Renal pelvis (tissue), 1 donor: ENCODE data around the gene SORL1-AS1.

Experiments
- DNase-seq: peaks from one replicate; pipeline ENCODE4 v3.0.0-alpha.2; 2013

Gene SORL1-AS1

DNA sequence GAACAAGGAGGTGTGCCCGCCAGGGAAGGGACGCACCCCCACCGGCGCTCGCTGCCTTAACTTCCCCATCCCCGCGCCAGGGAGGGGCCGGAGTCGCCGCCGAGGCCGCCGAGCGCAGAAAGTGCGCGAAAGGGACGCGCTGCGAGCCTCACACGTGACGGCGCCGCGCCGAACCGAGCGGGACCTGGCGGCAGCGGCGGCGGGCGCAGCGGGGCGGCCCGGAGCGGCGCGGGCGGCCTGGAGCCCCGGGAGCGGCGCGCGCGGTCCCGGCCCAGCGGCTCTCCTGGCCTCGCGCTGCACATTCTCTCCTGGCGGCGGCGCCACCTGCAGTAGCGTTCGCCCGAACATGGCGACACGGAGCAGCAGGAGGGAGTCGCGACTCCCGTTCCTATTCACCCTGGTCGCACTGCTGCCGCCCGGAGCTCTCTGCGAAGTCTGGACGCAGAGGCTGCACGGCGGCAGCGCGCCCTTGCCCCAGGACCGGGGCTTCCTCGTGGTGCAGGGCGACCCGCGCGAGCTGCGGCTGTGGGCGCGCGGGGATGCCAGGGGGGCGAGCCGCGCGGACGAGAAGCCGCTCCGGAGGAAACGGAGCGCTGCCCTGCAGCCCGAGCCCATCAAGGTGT, 670 bp downstream of the SORL1-AS1 start, which contains the start of gene SORL1:
SORL1 (plus strand) TSS at position 329 of the 623 bp plus-strand sequence; CDS start at position 347, 18 bp downstream.
- peak; percentile 81 for DNase-seq

DNA sequence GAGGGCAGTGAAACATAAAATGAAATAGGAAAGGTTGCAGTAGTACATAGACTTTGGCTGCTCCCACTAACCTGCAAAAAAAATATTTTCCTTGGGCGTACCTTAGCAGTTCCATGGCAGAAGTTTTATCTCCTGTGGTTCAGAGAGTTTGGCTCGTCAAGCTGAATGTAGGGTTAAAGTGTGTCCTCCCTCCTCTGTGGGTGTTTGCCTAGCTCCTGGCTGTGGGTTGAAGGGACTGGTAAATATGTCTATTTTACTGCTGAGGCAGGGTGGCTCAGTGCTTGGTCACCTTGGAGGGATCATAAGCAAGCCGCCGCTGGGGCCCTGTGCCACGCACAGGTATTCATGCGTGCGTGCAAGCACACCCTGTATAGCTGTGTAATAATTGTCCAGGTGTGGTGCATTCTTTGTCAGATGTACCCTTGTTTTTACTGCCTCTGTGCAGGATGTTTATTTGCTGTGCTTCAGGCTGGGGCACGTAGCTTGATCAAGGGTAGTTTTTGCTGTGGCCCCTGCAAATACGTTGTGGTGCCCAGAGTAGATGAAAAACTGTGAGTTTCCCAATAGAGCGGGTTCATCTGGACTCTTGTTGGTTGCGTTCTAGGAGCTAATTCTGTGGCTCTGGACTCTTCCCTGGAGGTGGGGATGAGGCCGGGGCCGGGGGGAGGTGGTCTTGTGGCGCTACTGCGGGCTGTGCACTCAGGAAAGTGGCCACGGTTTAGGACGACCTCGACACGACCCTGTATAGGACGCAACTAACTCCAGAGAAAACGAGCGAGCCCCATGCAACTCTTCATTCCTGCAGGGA, 1.4 kb downstream of the SORL1-AS1 start:
- no peak for DNase-seq

DNA sequence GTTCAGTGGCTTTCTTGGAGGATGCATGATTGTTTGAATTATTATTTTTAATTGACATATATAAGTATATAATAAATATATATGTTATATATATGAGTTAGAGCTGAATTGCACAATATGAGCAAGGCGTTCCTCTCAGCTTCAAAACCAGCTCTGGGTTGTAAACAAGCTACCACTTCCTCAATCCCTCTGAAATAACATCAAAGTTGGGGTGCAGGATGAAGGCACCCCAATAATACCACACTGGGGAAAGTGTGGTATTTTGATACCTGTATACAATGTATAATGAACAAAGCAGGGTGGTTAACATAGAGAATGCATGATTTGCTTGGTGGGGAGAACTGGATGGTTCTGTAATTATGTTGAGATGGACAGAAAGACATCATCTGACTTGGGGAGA, 2.4 kb downstream of the SORL1-AS1 start:
- DNase-seq: no peak

DNA sequence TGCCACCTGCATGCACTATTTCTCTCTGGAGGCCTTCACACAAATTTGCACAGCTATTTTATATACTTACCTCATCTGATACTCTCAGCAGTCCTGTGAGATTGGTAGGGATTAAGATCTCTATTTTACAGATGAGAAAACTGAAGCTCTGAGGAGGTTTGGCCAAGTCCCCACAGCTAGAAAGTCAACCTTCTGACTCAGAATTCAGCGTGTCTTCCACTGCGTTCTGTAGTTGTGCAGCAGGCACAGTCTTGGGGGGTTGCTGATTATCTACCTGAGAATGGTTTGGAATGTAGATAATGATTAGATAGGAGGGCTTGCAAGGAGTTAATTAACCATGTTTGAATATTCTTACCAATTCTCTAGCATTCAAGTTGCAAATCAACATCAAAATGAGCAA, 3.1 kb downstream of the SORL1-AS1 start:
- no peak for DNase-seq

DNA sequence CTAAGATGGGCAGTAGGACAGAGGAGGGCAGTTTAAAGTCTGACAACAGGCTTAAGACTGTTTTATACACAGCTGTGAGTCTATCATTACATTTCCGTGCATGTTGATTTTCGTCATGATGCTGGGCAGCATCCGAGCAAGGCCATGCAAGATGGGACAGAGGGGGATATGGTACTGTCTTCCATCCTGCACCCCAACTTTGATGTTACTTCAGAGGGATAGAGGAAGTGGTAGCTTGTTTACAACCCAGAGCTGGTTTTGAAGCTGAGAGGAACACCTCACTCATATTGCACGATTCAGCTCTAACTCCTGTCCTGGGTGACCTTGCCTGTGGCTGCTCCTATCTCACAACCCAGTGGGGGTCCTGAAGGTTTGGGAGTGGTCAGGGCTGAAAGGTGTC, 3.6 kb downstream of the SORL1-AS1 start:
- no peak for DNase-seq

DNA sequence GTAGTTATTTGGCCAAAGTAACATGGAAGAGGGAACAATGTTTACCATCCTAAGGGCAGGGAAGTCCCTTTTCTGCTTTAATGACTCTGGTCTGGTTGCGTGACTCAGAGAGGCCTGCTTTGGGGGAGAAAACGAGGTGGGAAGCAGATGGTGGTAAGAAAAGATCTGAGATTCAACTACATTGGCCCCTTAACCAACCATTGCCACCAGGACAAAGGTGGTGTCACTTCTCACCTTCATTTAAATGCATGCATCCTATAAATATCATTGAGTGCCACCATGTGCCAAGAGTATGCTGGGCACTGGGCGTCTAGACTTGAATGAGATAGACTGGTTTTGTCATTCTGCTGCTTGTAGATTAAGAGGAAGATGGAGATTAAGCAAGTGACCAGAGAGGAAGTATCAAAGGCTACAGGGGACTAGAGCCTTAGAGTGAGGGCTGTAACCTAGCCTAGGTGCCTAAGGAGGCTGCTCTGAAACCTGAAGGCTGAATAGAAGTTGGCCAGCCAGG, 4.3 kb downstream of the SORL1-AS1 start:
- DNase-seq: no peak

DNA sequence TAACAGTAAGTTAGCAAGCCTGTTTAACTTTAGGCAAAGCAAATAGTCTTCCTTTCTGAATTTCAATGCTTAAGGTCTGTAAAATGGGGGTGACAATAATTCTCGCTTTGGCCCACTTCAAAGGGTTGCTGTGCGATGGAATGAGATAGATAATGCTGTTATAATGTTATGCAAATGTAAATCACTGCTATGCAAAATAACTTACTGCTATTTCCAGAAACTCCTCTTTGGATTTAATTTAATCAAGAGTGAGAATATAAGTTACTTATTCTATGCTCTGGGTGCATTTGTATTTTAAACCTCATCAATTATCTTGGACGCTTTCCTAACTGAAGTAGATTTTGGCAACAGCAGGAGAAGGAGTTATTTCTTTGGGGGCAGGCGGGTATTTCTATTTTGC, 4.8 kb downstream of the SORL1-AS1 start:
- no peak for DNase-seq

DNA sequence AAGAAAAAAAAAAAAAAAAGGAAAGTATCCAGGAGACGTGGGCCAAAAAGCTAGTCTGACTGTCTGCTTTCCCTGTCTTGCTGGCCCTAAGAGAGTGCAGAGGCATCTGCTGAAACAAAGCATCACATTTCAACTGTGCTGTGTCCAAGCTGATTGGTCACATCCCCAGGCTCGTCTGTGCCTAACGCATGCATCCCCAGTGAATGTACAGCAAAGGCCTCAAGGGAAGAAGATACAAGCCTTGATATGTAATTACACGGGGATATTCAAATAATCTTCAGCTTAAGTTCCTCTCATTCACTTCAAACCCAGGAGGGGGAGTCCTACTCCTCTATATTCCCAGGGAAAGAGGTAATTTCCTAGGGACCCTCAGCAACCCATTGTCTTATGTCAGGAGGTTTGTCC, 6.0 kb downstream of the SORL1-AS1 start:
- no peak for DNase-seq

DNA sequence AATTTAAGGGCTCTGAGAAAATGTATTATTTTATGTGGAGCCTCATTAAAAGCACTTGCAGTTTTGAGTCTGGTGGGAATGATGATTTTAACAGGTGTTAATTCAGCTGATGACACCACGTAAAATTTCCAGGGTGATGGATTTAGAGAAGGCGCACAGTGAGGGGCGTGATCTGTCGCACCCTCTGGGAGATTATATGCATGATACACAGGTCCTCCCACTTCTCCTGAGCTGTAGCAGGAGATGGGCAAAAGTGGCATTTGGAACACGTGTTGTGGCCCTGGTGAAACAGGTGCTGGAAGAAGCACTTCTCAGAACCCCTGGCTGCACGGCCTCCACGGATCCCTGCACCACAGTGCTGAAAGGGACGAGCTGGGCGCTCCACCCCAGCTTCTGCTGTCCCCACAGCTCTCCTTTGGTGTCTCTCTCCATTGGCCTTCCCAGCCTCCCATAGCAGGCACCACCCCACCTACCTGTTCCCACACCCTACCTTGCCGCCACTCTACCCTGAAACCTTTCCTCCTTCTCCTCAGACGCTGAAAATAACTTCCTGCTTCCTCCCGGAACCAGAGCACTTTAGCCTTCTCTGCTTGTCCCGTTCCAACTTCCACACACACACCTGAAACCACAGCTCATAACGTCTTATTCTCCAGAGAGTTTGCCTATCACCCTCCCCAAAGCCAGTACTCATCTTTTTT, 7.5 kb downstream of the SORL1-AS1 start:
- no peak for DNase-seq

DNA sequence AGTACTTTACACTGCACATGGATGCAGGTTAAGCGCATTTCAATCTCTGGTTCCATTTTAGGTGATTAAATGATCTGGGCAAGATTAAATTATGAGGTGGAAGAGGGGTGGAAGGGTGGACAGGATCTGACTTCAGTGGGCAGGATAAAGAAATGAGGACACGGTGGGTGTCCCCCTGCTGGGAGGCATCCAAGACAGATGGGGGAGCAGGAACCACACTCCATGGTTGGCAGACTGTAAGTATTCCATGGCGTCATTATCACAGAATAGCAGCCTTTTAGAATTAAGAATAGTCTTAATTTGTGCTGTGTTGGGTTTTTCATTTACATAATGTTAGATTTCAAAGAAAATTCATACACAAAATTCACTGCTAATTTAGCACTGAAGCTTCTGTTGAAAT, 8.2 kb downstream of the SORL1-AS1 start:
- no peak for DNase-seq

DNA sequence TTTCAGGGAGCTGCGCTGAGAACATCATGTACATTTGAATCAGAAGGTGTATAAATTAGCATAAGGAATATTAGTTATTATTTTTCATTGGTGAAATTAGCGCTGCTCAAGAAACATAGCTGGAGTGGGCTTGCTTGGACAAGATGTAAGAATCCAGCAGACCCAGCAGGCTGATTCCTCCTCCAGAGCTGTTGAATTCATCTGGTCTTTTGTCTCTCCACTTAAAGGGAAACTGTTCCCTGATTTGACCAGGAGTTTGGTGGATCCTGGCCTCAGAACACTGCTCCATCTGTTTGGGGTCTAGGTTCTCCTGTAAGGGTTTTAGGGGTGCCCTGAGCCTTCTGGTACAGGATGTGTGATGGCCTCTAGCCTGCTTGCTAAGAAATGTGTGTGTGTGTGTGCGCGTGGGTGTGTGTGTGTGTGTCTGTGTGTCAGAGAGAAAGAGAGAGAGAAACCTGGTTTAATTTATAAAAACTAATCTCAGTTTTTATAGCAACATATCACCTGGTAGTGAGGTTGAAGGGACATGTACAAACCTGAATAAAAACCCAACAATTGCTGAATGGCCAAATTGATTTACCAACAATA, 9.0 kb downstream of the SORL1-AS1 start:
- DNase-seq: no peak

DNA sequence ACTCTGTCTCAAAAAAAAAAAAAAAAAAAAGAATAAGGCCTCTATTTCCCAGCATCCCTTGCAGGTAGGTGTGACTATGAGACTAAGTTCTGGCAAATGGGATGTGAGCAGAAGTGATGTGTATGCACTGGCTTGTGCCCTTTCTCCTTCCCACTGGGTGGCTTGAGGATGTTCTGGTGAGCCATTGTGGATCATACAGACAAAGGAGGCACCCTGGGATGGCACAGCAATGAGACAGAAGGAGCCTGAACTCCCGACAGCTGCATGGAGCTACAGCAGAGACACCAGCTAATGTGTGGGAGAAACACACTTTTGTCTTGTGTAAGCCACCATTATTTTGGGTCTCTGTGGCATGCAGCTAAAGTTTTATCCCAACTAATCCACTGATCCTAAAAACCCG, 11.2 kb downstream of the SORL1-AS1 start:
- no peak for DNase-seq

DNA sequence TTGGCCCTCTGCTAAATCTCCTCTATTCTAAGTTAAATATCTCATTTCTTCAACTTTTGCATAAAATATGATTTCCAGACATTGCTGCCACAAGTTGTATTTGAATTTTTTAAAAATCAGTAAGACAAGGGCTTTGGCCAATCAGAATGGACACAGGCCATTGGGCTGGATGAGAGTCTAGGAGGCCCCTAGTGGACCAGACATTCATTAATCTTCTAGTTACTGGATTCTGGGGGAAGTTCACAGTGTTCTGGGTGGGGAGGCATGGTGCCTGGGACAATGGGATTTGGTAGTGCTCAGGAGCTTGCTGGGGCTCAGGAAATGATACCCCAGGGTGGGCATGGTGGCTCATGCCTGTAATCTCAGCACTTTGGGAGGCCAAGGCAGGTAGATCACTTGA, 13.0 kb downstream of the SORL1-AS1 start:
- DNase-seq: no peak

DNA sequence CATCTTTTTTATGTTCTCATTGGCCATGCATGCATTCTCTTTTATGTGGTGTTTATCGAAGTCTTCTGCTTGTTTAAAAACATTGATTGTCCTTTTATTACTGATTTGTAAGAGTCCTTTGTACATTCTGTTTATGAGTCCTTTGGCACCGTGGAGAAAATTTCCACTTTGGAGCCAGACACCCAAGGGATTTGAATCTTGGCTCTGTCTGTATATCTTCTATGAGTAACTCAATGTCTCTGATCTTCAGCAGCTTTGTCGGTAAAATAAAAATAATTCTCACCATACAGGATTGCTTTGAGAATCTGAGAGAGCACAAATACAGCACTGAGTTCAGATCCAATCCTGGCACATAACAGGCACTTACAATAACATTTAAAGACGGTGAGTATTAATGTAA, 13.4 kb downstream of the SORL1-AS1 start:
- DNase-seq: no peak

DNA sequence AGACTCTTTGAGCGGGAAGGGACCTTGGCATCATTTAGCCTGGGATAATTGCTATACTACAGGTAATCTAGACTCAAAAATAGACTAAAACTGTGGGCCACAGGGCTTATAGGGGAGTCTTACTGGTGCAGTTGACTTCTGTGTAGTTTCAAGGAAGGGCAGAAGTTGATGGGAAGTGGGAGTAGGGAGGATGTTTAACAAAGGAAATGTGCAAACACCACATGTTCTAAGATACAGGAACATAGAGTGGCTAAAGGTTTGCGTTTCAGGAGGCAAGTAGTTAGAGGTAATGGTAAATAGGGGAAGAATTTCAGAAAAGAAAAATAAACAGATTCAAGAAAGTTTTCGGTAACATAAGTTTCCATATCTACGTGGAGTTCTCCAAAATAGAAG, 15.1 kb downstream of the SORL1-AS1 start:
- DNase-seq: no peak

DNA sequence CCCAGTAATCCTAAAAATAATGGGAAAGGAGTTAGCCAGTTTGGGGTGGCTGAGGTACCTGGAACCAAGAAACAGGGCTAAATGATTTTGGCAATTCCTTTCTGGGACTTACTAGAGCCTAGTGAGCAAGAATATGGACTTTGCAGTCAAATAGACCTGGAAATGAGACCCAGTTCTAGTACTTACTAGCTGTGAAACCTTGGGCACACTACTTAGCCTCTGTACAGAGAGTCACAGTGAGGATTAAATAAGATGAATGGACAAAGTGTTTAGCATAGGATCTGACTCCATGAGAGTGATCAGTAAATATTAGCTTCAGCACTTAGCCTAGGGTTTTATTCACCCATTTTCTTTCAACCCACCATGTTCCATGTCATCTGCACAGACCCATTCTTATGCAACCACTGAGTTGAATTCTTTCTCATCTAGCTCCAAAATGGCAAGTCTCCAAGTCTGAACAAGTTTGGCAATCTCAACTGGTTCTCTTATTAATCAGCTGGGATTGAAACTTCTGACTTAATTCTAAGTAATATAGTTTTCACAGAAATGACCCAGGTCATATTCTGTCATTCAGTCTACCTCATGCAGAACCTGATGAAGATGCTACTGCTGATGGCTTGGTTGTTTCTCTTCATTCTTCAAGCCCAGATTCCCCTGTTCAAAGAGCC, 15.6 kb downstream of the SORL1-AS1 start:
- no peak for DNase-seq

DNA sequence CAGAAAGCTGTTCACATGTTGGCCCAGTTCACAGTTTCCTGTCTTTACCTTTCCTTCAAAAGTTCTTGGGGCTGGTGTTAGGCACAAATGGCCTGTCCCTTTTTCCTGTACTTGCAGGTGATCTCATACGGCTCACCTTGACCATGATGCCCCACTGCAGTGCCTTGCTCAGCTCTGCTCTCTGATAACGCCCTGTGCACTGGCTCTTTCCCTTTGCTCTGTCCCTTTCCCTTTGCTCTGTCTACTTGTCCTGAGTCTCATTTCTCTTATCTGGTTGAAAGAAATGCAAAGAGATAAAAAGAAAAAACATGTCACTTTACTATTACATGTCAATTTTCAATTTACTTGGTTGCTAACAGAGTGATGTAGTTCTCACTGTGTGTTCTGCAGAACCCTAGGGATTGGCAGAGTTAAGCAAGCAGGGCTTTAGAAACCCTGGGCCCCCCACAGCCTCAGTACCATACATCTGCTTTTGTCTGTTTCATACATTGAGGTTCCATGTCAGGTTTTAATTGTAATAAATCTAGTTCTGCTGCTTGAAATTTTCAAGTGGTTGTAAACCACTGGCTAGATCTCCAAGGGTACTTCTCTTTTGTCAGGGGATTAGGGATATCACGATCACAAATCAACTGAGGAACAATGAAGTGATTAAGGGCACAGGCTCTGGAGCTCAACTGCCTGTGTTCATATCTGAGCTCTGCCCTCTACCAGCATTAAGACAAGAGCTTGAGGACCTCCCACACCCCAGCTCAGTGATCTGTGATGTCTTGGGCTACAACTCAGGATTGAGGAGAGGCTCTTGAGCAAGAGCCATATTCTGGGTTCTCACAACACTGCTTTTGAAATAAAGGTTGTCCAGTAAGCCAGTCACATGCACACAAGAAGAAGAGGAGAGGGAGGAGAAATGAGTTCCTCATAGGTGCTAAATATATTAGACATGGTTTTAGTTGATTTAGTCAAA, 16.9 kb downstream of the SORL1-AS1 start:
- no peak for DNase-seq

DNA sequence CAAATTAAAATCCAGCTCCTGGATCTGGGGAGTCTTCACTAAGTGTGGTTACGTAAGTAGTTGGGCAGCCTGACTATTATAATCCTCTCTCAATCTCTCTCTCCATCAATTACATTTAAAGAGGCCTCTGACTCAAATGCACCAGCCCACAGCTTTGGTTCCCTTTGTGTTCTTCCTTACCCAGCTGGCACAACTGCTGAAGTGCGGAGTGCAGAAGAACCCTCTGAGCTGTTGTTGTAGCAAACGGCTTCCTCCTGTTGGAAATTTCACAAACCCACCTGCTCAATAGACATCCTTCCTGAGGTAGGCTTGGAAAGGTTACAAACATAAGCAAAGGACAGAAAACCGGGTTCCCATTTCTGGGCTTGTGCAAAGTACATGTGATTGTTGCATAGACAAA, 17.6 kb downstream of the SORL1-AS1 start:
- no peak for DNase-seq

DNA sequence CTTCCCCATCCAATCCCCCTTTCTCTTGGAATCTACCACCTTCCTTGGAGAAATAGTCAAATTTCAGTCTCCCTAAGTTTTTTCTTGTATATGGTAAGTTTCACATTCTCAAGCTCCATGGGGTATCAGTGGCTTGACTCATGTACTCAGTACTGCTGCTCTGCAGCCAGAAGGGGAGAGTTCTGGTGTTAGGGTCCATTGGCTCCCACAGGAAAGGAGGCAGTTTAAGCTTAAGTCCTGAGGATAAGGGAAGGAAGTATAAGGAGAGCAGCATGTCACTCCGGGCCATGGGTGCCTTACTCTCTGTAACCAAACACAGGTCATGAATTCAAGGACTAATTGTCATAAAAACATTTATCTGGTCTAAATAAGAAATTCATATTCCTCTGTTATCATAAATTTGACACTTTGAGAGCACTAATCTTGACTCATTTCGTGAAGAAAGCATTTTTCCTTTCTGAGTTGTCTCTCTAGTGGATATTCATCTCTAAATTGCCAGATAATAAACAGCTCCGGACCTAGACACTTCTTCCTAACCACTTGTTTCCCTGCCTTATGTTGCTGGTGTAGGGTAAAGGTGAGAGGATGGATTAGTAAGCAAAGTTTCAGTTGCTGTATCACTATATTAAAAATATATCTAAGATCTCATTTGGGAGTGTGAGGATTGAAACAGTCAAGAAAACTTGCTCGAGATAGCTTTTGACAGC, 20.8 kb downstream of the SORL1-AS1 start:
- DNase-seq: no peak

DNA sequence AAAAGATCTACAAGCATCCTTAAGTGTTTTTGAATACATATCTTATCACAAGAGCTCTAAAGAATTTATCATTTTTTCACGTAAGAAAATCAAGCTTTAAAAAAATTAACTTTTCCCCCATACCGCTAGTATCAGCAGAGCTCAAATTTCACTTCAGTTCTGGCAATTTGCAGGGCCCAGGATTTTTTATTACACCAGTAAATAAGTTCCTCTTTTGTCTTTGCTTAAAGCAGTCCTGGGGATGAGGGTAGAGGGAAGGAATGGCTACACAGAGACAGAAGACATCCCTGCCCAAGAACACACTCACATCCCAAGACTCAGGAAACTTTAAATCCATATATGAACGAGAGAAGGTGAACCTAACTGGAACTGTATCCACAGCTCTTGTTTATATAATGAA, 23.2 kb downstream of the SORL1-AS1 start:
- DNase-seq: no peak
